ENCODE measurements around the gene PFAS.

The PFAS gene

DNA sequence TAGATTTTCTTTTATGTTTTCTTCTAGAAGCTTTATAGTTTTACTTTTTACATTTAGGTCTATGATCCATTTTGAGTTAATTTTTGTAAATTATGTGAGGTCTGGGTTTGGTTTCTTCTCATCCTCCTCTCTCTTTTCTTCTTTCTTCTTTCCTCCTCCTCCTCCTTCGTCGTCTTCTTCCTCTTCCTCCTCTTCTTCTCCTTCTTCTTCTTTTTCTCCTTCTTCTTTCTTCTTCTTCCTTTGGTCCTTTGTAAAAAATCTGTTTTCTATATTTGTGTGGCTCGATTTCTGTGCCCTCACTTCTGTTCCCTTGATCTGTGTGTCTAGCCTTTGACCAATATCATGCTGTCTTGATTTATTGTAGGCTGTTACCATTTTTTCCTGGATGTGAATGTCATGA is 51.1 kb downstream of the PFAS start:
- TF ChIP-seq, protein P1, sequence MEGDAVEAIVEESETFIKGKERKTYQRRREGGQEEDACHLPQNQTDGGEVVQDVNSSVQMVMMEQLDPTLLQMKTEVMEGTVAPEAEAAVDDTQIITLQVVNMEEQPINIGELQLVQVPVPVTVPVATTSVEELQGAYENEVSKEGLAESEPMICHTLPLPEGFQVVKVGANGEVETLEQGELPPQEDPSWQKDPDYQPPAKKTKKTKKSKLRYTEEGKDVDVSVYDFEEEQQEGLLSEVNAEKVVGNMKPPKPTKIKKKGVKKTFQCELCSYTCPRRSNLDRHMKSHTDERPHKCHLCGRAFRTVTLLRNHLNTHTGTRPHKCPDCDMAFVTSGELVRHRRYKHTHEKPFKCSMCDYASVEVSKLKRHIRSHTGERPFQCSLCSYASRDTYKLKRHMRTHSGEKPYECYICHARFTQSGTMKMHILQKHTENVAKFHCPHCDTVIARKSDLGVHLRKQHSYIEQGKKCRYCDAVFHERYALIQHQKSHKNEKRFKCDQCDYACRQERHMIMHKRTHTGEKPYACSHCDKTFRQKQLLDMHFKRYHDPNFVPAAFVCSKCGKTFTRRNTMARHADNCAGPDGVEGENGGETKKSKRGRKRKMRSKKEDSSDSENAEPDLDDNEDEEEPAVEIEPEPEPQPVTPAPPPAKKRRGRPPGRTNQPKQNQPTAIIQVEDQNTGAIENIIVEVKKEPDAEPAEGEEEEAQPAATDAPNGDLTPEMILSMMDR (IDR thresholded peaks at IDR 0.05; ENCODE audit: low read depth, low read length), result no peak
- DNase-seq (ENCODE audit: extremely low read depth, low read depth), result no peak

DNA sequence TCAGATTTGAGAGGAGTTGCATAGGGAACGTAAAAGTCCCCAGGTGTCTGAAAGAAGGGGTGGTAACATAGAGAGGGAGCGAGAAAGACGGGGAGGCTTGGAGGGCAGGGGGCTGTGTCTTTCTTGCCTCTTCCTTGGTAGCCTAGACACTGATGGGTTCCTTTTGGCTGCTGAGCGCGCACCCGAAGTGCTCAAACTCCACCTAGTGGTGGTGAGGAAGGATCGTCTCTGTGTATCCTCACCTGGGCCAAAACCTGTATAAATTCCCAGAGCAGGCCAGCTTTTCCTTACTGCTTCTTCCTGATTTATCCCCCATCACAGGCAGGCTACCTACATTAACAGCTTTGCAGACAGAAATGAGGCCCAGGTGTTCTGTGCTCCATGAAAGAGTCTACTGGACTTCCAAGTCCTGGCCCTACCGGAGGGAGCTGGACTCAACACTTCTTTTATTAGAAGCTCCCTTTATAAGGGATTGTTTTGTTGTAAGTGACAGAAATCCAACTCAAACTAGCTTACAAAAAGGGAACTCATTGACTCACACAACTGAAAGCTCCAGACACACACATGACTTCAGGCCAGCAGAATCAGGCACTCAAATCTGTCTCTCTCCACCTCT is 51.6 kb downstream of the PFAS start:
- TF ChIP-seq, protein P1 (IDR thresholded peaks at IDR 0.05; ENCODE audit: low read depth, low read length), result peak; percentile 88
- DNase-seq (ENCODE audit: extremely low read depth, low read depth), result peak; percentile 19

DNA sequence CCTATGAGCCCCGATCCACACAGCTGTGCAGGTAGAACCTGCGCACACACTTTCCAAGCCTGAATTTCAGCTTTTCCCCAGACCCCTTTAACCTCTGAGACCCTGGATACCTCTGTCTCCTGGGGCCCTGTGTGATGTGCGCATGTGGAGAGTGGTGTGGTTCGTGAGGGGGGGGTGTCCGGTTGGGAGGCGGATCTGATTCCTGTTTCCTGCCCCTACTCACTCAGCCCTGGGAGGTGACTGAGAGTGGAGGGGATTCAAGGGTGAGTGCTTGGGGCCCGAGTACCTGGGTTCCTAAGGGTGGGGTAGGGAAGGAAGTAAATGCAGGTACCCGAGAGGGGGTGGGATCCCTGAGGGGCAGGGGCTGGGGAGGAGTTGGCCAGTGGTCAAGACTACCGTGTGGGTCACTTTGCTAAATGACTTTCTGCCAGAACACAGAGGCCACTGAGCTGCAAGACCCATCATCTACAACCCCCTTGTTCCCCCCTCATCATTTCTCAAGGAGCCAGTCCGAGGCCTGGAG is 61.6 kb downstream of the PFAS start:
- TF ChIP-seq, protein P1 (IDR thresholded peaks at IDR 0.05; ENCODE audit: low read depth, low read length), result no peak
- no peak for DNase-seq (ENCODE audit: extremely low read depth, low read depth)

DNA sequence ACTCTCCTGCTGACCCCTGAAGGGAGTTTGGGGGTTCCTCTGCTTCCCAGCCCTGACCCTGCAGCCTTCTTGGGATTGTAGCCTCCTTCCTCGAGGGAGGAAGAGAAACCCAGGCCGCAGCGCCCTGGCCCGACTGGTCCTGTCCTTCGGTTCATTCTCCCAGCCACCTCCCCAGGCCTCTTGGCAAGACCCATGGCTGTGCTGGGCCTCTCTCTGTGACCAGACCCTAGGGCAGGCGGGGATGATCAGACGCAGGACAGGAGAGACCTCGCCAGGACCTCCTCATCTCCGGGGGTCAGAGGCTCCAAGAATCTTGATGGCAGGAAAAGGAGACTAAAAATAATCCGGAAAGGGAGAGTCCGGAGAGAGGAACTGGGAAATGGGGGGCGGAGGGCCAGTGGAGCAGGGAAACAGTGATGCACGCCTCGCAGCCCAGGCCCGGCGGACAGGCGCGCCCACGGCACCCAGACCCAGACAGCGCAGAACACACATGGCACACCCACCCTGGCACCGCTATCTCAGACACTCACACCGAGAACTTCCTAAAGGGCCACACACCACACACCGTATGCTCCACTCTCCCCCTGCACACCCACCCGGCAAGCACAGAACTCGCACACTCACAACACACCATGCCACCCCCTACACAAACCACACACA is 62.2 kb downstream of the PFAS start:
- DNase-seq (ENCODE audit: extremely low read depth, low read depth), result no peak
- TF ChIP-seq, protein P1 (IDR thresholded peaks at IDR 0.05; ENCODE audit: low read depth, low read length), result no peak

DNA sequence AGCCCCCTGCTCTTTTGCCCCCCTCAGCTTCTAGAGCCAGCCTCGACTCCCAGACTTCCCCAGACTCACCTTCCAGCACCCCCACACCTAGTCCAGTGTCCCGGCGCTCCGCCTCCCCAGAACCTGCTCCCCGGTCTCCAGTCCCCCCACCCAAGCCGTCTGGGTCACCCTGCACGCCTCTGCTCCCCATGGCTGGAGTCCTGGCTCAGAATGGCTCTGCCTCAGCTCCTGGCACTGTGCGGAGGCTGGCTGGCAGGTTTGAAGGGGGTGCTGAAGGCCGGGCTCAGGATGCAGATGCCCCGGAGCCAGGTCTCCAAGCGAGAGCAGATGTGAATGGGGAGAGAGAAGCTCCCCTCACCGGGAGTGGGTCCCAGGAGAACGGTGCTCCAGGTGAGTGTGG is 63.2 kb downstream of the PFAS start:
- TF ChIP-seq, protein P1 (IDR thresholded peaks at IDR 0.05; ENCODE audit: low read depth, low read length), result no peak
- no peak for DNase-seq (ENCODE audit: extremely low read depth, low read depth)

DNA sequence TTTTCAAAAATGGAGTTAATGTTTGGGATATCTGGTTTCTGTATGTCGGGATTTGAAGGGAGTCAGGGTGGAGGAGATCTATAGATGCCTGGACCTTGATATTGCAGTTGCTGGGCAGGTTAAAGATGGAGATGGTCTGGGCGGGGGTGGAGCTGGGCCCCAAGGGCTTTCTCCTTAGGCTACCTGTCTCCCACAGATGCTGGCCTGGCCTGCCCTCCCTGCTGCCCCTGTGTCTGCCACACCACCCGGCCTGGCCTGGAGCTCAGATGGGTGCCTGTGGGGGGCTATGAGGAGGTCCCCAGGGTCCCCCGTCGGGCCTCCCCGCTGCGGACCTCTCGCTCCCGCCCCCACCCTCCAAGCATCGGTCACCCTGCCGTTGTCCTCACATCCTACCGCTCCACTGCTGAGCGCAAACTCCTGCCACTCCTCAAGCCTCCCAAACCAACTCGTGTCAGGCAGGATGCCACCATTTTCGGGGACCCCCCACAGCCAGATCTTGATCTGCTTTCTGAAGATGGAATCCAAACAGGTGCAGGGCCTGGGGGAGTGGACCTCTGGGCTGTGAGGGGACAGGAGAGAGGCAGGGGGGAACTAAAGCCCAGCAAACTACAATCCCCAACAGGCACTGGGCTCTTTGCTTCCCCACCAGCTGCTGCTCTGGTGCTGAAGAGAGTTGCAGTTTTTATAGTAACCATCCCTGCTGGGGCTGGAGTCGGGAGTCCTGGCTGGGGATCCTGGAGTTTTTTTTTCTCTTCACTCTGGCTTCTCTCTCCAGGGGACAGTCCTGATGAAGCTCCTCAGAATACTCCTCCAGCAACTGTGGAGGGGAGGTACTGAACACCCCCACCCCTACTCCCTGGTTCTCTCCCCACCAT is 63.9 kb downstream of the PFAS start:
- DNase-seq (ENCODE audit: extremely low read depth, low read depth), result no peak
- TF ChIP-seq, protein P1 (IDR thresholded peaks at IDR 0.05; ENCODE audit: low read depth, low read length), result no peak
